ENCODE results near the gene GABRB1. TPM values are rescaled to one million over a fixed set of nuclear protein-coding genes. Genes with fewer than 3 reads are reported as not detected.

GABRB1 gene
- total and polyA plus RNA-seq, 12 donors = 0.22 to 0.69 (median 0.48) TPM; not detected in 8

DNA sequence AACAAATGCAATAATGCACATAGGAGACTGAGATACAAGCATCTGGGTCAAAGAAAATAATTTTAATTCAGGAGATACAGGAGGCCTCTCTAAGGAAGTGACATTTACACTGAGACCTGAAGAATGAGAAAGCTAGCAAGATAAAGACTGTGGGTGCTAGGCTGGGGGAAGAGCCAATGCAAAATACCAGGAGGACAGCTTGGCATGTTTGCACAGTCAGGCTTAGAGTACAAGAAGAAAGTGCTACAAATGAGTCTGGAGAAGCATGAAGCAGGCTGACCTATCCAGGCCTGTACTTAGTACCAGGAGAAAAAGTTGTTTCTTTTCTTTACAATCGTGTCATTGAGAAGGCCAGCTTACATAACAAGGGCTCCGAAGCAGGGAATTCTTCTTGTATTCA lies 56.9 kb downstream of the GABRB1 start:
- TF ChIP-seq POLR2A (IDR thresholded peaks at IDR 0.05) = no peak
- TF ChIP-seq, protein P1, sequence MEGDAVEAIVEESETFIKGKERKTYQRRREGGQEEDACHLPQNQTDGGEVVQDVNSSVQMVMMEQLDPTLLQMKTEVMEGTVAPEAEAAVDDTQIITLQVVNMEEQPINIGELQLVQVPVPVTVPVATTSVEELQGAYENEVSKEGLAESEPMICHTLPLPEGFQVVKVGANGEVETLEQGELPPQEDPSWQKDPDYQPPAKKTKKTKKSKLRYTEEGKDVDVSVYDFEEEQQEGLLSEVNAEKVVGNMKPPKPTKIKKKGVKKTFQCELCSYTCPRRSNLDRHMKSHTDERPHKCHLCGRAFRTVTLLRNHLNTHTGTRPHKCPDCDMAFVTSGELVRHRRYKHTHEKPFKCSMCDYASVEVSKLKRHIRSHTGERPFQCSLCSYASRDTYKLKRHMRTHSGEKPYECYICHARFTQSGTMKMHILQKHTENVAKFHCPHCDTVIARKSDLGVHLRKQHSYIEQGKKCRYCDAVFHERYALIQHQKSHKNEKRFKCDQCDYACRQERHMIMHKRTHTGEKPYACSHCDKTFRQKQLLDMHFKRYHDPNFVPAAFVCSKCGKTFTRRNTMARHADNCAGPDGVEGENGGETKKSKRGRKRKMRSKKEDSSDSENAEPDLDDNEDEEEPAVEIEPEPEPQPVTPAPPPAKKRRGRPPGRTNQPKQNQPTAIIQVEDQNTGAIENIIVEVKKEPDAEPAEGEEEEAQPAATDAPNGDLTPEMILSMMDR (IDR thresholded peaks at IDR 0.05) = no peak
- intact Hi-C loops (cut with DNase I) = no loop called here
- Histone ChIP-seq H3K4me1 (replicated peaks in 1 of 2) (no peaks in the 10 kb centered on the region), H3K27me3 (no peaks in the 10 kb centered on the region), H3K27ac (no peak overlapping the region), H3K9me3 (replicated peaks in 1 of 3) (no peaks in the 10 kb centered on the region), H3K4me3 (no peak overlapping the region), H3K36me3 (replicated peaks in 1 of 2) (no peaks in the 10 kb centered on the region)
- WGBS, 4 donors = 60 to 81% (median 64%) methylated on average over 2 of the region's 2 CpGs
- no peak for DNase-seq

DNA sequence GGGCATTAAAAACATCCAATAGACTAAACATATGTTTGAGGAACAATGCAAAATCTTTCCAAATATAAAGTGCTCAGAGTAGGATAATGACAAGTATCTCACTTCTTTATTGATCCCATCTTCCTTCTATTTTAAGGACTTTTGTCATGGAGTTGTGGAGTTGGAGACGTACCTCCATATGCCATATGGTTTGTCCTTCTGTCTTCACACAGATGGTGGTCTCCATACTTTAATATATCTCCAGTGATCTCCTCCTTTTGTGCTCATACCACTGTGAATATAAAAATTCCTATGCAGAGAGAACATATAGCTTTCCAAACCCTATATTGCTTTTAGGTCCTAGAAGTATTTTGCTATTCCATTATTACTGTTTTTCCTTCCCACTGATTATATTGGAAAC lies 64.5 kb downstream of the GABRB1 start:
- Histone ChIP-seq H3K4me1 (replicated peaks in 1 of 2) (no peaks in the 10 kb centered on the region), H3K27me3 (no peaks in the 10 kb centered on the region), H3K36me3 (replicated peaks in 1 of 2) (no peaks in the 10 kb centered on the region), H3K27ac (no peak overlapping the region), H3K4me3 (no peak overlapping the region), H3K9me3 (replicated peaks in 1 of 3) (no peaks in the 10 kb centered on the region)
- TF ChIP-seq POLR2A (IDR thresholded peaks at IDR 0.05) = no peak
- TF ChIP-seq, protein P1 (IDR thresholded peaks at IDR 0.05) = no peak
- DNase-seq = no peak
- intact Hi-C loops (cut with DNase I) = no loop called here
- 54 to 66% (median 62%) methylated on average over 1 of the region's 1 CpG for WGBS, 4 donors

- Histone ChIP-seq H3K36me3 (replicated peaks in 1 of 2) (no peaks in the 10 kb centered on the region), H3K27ac (no peak overlapping the region), H3K4me1 (replicated peaks in 1 of 2) (no peaks in the 10 kb centered on the region), H3K9me3 (replicated peaks in 1 of 3) (no peaks in the 10 kb centered on the region), H3K27me3 (no peaks in the 10 kb centered on the region), H3K4me3 (no peak overlapping the region)
- TF ChIP-seq, protein P1 (IDR thresholded peaks at IDR 0.05) = no peak
- TF ChIP-seq POLR2A (IDR thresholded peaks at IDR 0.05) = no peak
- intact Hi-C loops (cut with DNase I) = no loop called here
- WGBS, 4 donors = 44 to 60% (median 51%) methylated on average over 1 of the region's 1 CpG
- no peak for DNase-seq
Observed at GRCh38 chr4:47101453-47101852, 70.1 kb downstream of the GABRB1 start.

- H3K27me3 ChIP-seq = no peaks in the 10 kb centered on the region
- no peaks in the 10 kb centered on the region for H3K9me3 ChIP-seq (replicated peaks in 1 of 3)
- intact Hi-C loops (cut with DNase I) = no loop called here
- 61 to 80% (median 73%) methylated on average over 1 of the region's 1 CpG for WGBS, 4 donors
- H3K36me3 ChIP-seq (replicated peaks in 1 of 2) = no peaks in the 10 kb centered on the region
- TF ChIP-seq POLR2A (IDR thresholded peaks at IDR 0.05) = no peak
- TF ChIP-seq, protein P1 (IDR thresholded peaks at IDR 0.05) = no peak
- H3K4me3 ChIP-seq = no peak overlapping the region
- no peak overlapping the region for H3K27ac ChIP-seq
- DNase-seq = no peak
- H3K4me1 ChIP-seq (replicated peaks in 1 of 2) = no peaks in the 10 kb centered on the region
Observed at GRCh38 chr4:47104986-47105385, 73.6 kb downstream of the GABRB1 start.

Measured in adrenal gland (tissue), 12 donors.